ENCODE data around the gene PARVB.
"Not testable (repeated sequence)": the region's sequence is repeated elsewhere in the genome, so short reads cannot be mapped to it uniquely, and the experiment has no call there.

Gene PARVB

DNA sequence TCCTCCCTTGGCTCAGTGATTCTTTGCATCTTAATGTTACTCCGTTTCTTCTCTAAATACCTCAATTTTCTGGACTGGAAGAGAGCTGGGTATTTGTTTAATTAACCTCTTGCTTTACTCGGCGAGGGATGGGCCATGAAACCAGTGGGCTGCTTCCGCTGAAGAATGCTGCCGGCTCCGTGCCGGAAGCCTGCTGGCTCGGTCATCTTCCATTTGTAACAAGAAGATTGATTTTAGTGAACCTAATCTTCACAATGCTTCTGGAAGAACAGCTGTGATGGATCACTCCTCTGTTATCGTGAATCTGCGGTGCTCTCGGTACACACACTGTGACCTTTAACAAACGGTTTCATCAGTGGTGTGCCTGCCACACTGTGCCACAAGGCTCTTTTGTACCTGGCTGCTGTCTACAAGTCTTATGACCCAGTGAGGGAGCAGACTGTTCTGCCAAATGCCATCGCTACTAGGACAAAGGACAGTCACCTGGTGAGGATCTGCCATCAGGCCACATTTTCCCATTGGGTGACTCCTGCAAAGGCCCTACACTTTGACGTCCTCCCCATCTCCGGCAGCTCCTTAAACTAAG is 25.3 kb upstream of the PARVB start:
- no peak for DNase-seq

DNA sequence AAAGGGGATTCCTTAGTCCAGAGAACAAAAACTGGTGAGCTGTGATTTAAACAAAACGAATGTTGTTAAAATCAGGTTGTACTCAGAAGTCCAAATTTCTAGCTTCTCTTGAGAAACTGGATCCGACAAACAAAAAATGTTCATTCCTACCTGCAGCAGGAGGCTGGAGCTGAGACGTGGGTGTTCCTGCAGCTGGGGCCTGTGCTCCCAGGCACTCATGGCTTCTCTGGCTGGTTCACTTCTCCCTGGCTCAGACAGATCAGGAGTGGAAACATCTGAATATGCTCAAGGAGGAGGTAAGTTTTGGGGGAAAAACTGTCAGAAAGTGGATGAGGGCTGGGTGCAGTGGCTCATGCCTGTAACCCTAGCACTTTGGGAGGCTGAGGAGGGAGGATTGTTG is 24.7 kb upstream of the PARVB start:
- DNase-seq = no peak

GRCh38 chr22:44000123-44000522 is 24.0 kb upstream of the PARVB start:
- no peak for DNase-seq

DNA sequence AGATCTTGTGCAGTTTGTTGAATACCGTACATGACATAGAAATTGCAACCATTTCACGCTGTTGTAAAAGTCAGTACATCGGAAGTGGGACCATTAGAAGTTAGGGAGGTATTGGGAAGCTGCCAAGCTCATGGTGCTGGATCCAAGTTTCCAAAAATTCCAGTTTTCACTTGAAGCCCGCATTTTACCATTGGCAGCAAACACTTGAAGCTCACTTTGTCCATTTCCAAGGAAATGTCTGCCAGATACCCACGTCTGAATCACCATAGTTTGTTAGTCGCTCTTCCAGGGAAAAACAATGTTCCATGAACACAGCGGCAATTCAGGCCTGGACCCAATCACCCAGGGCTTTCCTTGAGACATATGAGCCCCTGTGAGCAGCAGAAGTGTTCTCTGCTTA is 22.6 kb upstream of the PARVB start:
- DNase-seq = no peak

- no peak for DNase-seq
Measured at GRCh38 chr22:44002324-44002723, 21.8 kb upstream of the PARVB start.

DNA sequence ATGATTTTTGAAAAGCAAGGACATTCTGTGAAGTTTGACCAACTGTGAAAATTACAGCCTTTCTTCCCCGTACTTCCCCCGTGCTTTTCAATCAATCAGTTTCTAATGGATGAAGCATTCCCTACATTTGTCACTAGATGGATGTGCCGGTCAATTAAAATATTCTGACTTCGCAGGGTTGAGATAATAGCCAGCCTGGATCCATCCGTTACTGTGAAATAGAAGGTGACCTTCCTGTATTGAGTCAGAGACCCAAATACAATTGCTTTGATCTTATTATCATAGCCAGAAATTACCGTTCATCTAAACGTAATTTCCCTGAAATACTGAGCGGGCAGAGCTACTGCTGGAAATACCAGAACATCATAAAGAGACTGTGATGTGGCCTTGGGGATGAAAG is 21.1 kb upstream of the PARVB start:
- no peak for DNase-seq

GRCh38 chr22:44003405-44004103 is 20.5 kb upstream of the PARVB start:
- DNase-seq = no peak

DNA sequence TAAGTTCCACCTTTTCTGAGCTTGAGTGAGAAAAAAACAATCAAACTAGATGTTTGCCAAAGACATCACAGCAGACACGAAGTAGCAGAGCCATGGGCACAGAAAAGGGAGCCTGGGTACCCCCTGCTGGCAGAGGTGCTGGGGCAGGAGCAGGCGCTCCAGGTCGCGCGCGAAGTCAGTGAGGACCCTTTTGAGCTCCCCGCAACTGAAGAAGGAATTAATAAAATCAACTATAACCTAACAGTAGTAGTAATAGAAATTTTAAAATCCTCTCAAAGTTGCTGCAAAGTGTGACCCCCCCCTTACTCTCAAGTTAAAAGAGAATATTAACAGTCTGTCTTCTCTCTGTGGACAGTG is 20.0 kb upstream of the PARVB start:
- DNase-seq = no peak

DNA sequence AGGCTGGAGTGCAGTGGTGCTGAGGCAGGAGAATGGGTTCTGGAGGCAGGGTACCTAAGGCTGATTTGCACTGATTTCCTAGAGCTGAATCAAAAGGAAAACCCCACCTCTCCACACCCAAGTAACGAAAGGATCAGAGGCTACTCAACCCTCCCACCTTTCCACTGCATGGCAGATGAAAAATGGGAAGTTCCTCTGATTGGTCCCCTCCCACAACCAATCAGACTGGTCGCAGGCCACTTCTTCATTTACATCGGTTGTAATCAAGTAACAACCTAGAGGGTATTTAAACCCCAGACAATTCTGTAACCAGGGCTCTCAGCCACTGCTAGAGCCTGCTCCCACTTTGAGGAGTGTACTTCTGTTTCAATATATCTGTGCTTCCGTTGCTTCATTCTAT is 18.6 kb upstream of the PARVB start:
- DNase-seq = no peak

DNA sequence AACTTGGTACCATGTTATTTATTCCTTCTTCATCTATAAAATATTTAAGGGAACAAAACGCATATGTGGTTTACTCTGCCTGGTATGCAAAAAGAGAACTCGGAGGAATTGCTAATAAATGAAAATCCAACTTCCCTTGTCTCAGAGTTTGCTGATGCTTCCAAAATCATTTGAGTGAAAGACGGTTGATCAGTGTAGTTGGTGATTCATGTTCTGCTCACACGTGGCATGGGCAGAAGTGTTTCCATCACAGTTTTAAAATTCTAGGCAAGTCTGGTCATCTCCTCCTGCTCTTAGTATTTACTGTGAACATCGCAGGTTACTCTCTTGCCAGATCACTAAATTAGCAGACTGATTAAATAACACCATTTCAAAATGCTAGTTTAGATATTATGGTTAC is 11.9 kb upstream of the PARVB start:
- no peak for DNase-seq

DNA sequence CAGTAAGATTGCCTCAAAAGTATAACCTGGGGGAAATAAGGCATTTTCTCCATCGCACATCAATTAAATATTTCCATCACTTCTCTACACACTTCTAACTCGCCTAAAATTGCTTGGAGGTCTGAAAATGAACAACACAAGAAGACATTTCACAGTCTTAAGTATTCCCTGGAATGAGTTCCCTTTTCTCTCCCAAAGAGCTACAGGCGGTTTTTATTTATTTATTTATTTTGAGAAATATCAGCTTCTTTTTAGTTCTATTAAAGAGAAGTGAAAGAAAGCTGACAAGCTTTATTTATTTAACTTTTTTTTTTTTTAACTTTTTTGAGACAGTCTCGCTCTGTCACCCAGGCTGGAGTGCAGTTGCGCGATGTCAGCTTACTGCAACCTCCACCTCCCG is 11.5 kb upstream of the PARVB start:
- no peak for DNase-seq

- DNase-seq = no peak
Measured at GRCh38 chr22:44014241-44014640, 9.9 kb upstream of the PARVB start.

- not testable (repeated sequence) for DNase-seq
Measured at GRCh38 chr22:44016586-44016985, 7.5 kb upstream of the PARVB start.

DNA sequence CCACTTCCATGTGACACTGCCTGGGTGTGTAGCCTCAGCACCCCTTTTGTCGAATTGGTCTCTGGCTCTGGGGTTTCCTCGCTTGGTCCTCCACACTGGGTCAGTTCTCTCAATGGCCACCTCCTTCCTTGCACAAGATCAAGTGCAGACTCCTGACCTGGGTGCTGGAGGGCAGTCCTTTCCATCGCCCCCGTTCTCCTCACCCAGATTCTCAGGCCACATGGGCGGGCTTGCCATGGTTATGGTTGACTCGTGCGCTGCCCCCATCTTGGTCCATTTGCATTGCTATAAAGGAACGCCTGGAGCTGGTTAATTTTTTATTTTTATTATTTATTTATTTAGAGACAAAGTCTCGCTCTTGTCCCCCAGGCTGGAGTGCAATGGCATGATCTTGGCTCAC is 5.5 kb upstream of the PARVB start:
- no peak for DNase-seq

GRCh38 chr22:44019416-44019815 is 4.7 kb upstream of the PARVB start:
- no peak for DNase-seq

GRCh38 chr22:44019846-44020245 is 4.3 kb upstream of the PARVB start:
- no peak for DNase-seq

DNA sequence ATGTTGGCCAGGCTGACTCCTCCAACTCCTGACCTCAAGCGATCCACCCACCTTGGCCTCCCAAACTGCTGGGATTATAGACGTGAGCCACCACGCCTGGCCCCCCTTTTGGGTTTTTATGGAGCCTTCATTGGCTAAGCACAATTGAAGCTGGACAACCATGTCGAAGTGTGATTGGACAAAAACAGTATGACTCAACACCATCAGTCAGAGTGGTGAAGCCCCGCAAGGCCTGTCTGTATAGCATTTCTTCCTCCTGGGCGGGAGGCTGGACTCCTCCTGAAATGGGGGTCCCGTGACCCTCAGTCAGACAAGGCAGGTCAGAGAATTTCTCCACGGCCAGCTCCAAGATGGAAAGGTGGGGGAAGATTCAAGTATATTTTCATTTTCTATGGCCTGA is 3.1 kb upstream of the PARVB start:
- no peak for DNase-seq

GRCh38 chr22:44023404-44024287 is 456 bp upstream of the PARVB start:
- DNase-seq = peak in 2 of 5 experiments; percentile 3 to 58

- no peak for DNase-seq
Measured at GRCh38 chr22:44025171-44026065, 1.3 kb downstream of the PARVB start.

DNA sequence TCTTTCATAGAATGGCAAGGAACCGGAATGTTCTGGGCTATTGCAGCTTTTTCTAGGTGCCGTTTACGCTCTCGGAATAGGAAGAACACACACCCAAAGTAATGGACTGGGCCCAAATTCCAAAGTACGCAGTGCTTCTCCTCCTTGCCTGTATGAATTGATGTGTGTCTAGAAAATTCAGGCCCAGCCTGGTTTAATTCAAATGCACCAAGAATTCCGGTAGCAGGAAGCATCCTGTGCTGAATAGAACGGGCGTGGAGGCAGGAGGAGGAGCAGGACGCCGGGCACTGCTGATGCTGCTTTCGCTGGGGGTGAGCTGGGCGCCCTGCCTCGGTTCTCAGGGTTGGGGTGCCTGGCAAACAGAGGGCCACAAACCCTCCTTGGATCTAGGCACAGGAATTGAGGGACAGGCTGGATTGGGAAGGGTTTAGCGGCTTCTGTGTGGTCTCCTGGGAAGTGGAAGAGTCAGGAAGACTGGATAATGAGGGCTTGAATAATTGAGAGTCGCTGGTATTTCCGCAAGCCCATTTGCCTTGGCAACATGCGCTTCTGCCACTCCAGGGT is 2.0 kb downstream of the PARVB start:
- no peak for DNase-seq

GRCh38 chr22:44026630-44027511 is 2.8 kb downstream of the PARVB start:
- peak in 4 of 5 experiments; percentile 16 to 90 (median 50) for DNase-seq
